Stimulated activated CD8-positive, alpha-beta memory T cell treated with anti-CD3 and anti-CD28 coated beads, Interleukin-12 subunit alpha, Interleukin-12 subunit beta, amount 100 ng/mL, for 1 hour (primary cell): ENCODE data around the gene RTN3.
"Not testable (repeated sequence)": the region's sequence is repeated elsewhere in the genome, so short reads cannot be mapped to it uniquely, and the experiment has no call there.

Source experiments
- DNase-seq: peaks from one replicate; pipeline ENCODE4 v3.0.0-alpha.2; 2020; ENCODE audit warnings: low read depth

The RTN3 gene

DNA sequence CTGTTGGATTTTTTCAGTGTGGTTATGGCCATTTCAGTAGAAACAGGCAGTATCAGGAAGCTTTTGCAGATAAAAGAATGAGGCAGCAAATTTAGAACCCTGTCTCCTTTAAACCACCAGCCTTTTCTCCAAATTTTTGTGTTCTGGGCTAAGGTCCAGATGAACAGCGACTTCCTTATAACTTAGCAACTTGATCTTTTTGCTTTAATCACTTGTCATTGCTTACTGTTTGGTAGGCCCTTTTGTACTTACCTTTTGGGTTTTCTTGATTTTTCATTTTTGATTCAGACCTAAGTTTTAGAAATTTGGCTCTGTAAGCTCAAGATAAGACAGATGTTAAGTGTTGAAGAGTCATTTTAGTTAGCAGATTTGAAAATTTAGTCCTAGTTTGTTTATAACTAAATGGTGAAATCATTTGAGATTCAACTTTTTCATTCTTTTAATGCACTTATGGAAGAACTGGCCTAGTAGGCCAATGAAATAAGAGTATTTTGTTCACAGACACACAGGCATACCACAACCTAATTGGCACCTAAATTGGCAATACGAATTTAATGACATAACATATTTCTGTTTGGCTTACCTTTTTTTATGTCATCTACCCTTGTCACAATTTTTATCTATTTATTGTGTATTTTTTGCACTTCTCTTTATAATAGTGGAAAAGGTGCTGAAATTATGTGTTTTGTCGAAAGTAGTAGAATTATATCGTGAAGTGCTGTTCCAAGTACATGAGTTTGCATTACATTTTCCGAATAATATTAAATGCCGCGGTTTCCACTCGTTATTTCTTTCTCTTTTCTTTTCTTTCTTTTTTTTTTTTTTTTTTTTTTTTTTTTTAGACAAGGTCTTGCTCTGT, 2.1 kb downstream of the RTN3 start:
- no peak for DNase-seq

GRCh38 chr11:63685158-63685721, 3.9 kb downstream of the RTN3 start:
- not testable (repeated sequence) for DNase-seq

DNA sequence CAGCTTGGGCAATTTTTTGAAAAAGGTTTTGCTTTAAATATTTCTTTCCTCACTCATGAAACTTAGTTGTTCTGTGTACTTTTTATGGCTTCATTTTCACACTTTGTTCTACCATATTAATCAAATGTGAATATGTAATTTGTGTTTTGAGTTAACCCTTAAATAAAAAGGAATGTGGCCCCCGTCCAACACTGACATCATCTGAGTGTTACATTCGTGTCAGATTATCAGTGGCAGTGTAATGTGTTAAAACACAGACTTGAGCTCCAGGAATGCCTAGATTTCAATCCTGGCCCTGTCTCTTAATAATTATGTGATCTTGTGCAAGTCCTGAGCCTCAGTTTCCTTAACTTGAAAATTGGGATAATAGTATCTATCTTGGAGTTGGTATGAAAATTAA, 5.6 kb downstream of the RTN3 start:
- no peak for DNase-seq

GRCh38 chr11:63687845-63688244, 6.5 kb downstream of the RTN3 start:
- DNase-seq: no peak

GRCh38 chr11:63694596-63694995, 13.3 kb downstream of the RTN3 start:
- DNase-seq: no peak

GRCh38 chr11:63698976-63699733, 17.9 kb downstream of the RTN3 start:
- DNase-seq: no peak

DNA sequence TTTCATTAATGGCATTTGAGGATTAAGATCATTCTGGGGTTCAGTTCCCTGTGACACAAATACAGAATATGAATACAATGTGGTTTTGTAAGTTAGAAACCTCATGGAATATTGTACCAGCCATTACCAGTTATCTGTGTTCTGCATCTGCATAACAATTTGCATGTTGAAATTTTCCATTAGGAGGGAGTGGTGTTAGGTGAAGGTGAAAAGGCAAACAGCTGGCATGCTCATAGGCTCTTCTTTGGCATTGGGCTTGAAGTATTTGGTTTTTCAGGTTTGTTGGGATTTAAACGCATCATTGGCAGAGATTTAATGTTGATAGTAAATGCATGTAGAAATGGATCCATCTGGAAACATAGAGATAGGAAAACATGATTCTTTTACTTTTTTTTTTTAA, 18.6 kb downstream of the RTN3 start:
- DNase-seq: no peak

DNA sequence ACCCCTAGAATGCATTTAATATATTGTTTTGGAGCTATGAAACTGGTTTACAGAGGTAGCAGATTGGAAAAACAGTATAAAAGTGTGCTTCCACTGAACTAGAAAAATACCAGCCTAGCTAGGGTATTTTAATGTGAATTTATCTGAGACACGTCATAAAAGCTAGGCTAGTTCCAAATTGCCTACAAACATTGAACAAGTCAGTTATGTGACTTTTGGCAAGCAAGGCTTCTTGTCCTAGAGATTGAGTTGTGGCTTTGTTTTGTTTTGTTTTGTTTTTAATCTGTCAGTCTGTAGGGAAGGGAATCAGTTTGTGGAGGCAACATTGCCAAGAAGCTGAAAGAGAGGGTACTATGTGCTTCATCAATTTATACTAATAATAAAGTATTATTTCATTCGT, 24.2 kb downstream of the RTN3 start:
- DNase-seq: no peak

GRCh38 chr11:63708764-63709163, 27.5 kb downstream of the RTN3 start:
- no peak for DNase-seq

DNA sequence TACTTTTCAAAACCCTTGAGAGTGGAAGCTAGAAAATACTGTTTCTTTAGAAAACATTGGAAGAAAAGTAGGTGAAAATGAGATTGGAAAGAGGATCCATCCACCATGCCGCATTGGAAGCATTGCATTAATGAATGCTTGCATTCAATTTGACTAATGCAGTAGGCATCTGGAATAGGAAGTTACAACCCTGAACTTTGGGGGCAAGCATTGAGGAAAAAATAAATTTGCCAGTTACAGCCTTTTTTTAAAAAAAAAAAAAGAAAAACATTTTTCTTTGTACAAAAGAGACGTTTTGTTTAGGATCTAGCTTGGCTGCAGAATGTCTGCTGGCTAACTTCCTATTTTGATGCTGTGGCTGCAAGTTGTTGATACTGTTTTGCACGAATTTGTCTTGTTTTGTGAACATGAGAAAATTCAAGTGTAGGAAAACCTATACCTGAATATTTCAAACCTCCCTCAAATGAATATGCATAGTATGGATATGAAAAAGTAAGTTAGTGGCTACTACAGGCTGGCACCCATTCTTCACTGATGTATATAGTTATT, 28.1 kb downstream of the RTN3 start:
- no peak for DNase-seq

DNA sequence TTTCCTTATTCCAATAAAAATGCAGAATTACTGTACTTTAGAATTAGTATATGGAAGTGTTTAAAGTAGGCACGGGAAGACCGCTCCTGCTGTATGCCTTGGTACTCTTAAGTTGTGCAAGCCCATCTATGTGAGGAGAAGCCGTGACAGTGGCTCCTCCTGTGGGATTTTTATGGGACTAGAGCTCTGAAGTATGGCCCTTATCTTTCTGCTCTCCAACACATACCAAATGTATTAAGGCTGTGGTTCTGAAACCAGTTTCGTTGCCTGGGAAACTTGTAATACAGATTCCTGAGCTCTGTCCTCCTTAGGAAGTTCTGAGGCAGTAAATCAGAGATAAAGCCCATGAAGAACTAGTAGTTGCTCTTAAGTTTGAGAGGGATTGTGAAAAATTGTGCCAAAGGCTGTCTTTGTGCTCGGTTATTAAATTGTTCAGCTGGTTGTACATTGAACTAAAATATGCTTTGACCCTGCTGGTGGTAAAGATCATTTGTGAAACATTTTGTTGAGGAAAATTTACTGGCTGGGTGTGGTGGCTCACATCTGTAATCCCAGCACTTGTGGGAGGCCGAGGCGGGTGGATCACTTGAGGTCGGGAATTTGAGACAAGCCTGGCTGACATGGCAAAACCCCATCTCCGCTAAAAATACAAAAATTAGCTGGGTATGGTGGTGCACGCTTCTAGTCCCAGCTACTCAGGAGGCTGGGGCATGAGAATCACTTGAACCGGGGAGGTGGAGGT, 29.3 kb downstream of the RTN3 start:
- no peak for DNase-seq

DNA sequence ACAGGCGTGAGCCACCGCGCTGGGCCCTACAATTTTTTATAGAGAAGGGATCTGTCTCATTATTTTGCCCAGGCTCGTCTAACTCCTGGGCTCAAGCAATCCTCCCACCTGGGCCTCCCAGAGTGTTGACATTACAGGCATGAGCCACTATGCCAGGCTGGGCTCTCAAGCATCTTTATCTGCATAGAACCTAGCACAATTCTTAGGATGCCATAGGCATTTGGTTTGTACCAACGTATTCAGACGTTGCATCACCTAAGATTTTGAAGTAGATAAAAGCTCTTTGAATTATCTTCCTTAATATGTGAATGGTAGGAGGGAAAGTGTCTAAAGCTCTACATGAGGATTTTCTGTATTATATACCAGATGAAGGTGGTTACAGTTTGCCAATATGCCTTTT, 30.5 kb downstream of the RTN3 start:
- no peak for DNase-seq

DNA sequence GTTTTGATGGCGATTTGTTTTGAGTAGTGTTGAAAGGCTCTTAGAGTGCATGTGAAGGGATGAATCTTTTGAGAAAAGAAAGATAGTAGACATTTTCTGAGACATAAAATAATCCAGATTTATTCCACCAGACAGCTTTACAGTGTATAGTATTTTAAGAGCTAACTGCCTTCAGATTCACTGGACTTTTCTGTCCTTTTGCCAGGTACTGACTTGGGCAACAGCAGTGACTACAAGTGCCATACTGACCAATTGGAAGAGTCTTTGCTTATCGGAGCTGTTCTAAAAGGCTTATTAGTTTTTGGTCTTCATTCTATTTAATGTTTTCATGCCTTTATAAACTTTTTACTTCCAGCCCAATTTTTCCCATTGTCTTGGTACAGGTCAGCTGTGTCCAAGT, 32.5 kb downstream of the RTN3 start:
- no peak for DNase-seq

GRCh38 chr11:63716046-63716445, 34.7 kb downstream of the RTN3 start:
- DNase-seq: no peak

DNA sequence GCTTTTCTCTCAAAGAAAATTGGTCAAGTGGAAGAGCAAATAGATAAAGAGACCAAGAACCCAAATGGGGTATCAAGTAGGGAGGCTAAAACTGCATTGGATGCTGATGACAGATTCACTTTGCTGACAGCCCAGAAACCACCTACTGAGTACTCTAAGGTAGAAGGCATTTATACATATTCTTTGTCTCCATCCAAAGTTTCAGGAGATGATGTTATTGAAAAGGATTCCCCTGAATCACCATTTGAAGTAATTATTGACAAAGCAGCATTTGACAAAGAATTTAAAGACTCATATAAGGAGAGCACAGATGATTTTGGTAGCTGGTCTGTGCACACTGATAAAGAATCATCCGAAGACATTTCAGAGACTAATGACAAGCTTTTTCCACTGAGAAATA, 37.7 kb downstream of the RTN3 start:
- DNase-seq: no peak

- DNase-seq: no peak
These were observed 38.7 kb downstream of the RTN3 start for GRCh38 chr11:63719987-63720386.

- DNase-seq: no peak
These were observed 39.3 kb downstream of the RTN3 start for GRCh38 chr11:63720611-63721010.

DNA sequence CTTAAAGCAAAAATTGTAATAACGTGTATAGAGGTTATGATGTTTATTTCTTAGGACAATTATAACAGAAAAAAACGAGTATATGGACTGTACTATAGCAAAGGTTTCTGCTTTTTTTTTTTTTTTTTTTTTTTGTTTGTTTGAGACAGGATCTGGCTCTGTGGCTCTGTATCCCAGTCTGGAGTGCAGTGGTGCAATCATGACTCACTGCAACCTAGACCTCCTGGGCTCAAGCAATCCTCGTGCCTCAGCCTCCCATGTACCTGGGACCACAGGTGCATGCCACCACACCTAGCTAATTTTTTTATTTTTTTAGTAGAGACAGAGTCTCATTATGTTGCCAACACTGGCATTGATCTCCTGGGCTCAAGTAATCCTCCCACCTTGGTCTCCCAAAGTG, 48.0 kb downstream of the RTN3 start:
- DNase-seq: no peak

GRCh38 chr11:63736864-63737263, 55.6 kb downstream of the RTN3 start:
- no peak for DNase-seq

DNA sequence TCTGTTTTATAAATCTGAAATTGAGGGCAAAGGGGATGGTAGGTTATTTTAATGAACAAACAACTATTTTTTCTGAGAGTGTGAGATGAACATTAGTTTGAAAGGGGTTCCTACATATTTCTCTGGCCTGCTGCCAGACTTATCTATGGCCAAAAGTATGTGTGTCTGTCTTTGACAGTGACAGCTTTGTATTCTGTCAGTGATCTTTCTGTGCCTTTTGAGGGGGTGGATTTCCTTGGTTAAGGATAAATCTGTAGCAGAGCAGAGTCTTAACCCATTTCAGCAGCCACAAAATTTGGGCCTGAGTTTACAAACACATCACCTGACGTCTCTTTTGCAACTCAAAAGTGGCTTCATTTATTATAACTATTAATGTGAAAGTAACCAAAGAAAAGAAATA, 56.4 kb downstream of the RTN3 start:
- DNase-seq: no peak

GRCh38 chr11:63738720-63739360, 57.5 kb downstream of the RTN3 start:
- DNase-seq: peak; percentile 45
